Activated CD8-positive, alpha-beta memory T cell treated with anti-CD3 and anti-CD28 coated beads for 48 hours (primary cell): Measurements from ENCODE around the gene SPPL2A.

Experiments used
- DNase-seq, 3 experiments: peaks; one replicate each; pipeline ENCODE4 v3.0.0-alpha.2; 2020; ENCODE audit warnings: low read depth in 2 of 3, low spot score in 2 of 3

Gene SPPL2A

DNA sequence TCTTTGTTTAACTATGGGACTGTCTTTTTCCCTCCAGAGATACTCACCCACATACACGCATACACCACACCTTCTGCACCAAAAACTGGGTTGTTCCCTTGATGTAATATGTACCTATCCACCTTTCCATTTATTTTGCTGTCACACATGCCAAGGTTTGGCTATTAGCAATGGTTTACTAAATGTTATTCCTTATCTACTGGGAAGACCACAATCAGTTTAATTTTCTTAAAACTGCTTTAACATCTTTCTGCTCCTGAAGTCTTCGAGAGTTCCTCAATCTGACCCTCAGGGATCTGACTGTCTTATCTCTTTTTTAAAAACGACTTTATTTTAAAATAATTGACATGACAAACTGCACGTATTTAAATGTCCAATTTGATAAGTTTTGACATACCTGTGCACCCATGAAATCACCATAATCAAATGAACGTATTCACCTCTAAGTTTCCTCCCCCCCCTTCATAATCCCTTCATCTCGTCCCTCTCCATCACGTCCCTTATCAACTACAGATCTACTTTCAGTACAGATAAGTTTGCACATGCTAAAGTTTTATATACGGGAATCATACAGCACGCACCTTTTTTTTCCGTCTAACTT lies 78.1 kb downstream of the SPPL2A start:
- no peak for DNase-seq

DNA sequence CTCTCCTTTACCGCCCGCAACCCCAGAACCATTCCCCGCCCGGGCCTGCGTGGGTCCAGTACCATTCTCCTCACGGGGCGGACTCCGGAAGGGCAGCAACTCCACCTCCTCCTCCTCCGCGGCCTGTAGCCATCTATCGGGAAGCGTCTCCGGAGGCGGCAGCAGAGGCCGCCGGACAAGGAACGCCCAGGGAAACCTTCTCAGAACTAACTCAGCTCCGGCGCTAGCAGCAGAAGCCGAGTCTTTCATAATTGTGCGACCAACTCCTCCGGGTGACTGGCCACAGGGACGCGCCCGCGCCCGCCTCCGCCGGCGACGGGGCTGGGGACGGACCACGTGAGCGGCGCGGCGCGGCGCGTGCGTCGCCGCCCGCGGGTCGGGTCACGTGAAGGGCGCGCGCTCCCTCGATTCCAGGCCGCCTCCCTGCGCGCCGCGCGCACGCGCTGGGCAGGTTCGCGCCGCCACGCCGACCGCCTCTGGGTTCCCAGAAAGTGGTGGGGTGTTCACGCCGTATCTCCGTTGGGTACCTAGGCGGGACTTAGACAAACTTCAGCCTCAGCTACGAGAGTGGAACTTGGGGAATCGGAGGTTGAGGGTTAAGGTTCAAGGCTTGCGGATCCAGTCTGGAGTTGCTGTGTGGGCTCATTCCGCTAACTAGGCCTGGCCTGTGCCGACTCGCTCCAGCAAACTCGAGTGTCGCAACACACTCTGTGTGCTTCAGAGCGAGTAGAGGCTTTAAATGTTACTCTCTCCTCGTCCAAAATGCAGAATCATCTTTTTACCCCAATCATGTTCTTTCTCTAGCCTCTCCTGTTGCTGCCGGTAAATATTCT lies 78.8 kb downstream of the SPPL2A start, which contains the start of gene TRPM7:
TSS of gene TRPM7 (minus strand) at position 329 of the 833 bp plus-strand sequence. CDS start at position 65, 264 bp downstream.
- DNase-seq, result peak; percentile 81 to 90 (median 86)

DNA sequence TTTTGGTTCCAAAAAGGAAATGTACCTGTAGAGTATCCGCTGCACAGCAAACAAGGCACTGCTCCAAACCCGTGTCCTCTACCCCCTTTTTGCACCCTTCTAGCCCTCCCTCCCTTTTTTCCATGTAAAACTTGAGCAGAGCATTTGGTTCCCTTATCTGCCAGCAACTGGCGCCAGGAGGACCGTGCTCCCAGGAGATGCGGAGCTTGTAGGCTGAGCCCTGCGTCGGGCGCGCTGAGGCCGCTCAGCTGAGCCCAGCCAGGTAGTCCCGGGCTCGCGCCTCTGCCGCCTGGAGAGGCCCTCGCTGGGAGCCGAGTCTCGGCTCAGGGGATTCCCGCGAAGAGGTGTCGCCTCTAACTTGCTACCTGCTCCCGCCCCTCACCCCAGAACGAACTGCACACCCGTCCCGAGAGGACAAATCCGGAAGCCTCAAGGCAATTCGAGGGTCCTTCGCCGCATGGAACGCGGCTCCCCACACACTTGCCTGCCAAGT lies 79.5 kb downstream of the SPPL2A start:
- peak in 2 of 3 experiments; percentile 49 to 64 for DNase-seq

DNA sequence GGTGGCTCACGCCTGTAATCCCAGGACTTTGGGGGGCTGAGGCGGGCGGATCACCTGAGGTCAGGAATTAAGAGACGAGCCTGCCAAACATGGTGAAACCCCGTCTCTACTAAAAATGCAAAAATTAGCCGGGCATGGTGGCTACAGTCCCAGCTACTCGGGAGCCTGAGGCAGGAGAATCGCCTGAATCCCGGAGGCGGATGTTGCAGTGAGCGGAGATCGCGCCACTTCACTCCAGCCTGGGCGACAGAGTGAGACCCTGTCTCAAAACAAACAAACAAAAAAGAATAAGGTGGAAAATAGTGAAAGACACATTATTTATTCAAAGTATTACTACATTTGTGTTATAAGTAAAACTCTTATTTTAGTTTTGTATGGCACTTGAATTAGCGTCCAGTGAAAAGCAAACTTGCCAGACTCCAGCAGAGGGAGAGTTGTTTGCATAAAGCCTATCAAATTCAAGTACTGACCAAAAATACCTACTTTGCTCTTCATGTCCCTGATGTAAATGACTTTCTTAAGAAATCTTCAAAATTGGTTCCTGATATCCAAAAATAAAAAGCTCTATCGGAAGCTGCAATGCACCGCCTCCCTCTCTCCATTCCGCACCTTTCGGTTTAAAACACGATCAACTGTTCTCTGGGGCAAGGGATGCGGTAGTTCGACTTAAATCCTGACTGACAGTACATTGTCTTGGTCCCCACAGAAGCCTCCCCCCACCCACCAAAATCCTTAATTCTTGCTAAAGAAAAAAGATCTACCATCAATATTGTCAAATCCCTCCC lies 80.1 kb downstream of the SPPL2A start:
- no peak for DNase-seq

DNA sequence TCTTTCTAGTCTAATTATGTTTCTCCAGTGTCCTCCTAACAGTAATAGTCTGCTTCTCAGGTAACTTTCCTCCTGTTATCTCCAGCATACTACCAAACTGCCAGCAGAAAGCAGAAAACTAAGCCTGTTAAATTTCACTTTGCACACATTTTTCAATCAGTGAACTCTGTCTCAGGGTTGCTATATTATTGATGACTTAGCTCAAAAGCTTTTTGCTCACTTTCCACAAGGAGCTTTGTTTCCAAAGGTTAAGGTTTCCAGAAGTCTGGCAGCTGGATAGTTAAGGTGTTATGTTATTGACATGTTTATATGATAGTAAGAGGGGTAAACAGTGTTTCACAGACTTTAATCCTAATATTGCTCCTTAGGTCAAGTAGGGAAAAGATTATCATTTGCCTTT lies 84.0 kb downstream of the SPPL2A start:
- no peak for DNase-seq

DNA sequence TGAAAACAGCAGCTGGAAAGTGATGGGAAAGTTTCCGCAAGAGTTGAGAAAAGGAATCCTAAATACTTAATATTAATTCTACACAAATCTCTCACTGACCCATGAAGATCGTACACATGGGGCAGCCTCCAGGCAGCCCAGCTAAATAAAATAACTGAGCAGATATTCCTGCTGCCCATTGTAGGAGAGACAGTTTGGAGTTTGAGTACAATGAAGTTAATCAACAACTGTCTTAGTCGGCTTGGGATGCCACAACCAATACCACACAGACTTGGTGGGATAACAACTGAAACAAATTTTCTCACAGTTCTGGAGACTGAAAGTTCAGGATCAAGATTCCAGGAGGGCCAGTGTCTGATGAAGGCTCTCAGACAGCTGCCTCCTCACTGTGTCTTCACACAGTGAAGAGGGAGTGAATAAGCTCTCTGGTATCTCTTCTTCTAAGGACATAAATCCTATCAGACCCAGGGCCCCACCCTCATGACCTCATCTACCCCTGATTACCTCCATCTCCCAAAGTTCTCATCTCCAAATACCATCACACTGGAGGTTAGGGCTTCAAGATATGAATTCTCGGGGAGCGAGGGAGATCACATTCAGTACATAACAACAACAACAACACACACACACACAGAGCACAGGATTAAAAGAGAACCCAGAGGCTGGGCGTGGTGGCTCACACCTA lies 88.6 kb downstream of the SPPL2A start:
- DNase-seq, result no peak

DNA sequence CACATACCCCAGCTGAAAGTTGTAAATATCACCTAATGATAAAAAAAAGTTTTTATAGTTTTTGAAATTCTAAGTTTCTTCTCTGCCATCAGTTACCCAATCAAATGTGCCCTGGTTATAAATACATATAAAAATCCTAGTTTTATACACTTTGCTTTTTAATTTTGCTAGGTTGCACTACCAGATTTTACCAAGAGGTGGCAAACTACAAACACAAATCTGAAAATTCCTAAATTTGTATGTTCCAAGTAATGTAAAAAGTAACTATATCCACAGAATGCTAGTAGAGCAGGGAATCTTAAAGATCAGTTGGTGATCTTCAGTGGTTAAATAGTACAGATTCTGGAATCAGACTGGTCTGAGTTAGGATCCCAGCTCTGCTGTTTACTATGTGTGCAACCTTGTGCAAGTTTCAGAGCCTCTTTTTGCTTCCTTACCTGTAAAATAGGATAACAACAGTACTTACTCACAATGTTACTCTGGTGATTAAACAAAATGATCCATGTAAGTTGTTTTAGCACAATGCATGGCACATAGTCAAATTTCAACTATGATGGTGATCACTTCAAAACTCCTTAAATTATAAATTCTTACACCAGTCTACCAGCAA lies 89.9 kb downstream of the SPPL2A start:
- no peak for DNase-seq

DNA sequence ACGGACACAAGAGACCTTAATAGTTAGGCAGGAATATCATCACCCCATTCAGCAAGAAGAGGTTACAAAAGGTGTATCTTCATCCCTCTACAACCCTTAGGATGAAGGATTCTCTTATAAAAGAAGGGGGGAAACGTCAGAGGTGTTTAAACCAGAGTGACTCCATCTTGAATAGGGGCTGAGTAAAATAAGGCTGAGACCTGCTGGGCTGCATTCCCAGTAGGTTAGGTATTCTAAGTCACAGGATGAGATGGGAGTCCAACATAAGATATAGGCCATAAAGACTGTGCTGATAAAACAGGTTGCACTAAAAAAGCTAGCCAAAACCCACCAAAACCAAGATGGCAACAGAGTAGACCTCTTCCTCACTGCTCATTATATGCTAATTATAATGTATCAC lies 95.4 kb downstream of the SPPL2A start:
- no peak for DNase-seq

DNA sequence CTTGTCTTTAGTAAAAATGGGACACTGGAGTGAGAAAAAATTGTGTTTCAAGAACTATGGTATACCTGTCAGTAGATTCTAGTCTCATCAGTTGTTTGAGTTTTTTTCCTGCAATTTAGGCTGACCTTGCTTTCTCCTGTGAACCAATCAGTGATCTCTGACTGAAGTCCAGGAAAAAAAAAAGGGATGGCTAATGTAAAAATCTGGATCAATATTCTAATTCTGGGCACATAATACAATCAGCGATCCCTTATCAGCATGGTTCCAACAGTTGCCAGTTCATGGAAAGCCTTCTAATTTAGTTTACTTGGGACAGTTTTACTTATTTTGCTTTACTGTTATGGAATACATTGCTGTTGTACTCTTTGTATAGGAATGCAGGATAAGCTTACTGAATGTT lies 95.9 kb downstream of the SPPL2A start:
- DNase-seq, result no peak

DNA sequence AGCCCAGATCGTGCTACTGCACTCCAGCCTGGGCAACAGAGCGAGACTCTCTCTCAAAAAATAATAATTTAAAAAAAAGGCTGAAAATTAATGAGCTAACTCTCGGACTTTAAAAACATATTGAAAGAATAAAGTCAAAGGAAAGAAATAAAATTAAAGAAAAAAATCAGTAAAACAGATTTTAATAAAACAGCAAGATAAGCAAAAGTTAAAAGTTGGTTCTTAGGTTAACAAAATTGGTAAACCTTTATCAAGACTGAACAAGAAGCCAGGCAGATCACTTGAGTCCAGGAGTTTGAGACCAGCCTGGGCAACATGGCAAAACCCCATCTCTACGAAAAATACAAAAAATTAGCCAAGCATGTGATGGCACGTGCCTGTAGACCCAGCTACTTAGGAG lies 99.6 kb downstream of the SPPL2A start:
- DNase-seq, result no peak

DNA sequence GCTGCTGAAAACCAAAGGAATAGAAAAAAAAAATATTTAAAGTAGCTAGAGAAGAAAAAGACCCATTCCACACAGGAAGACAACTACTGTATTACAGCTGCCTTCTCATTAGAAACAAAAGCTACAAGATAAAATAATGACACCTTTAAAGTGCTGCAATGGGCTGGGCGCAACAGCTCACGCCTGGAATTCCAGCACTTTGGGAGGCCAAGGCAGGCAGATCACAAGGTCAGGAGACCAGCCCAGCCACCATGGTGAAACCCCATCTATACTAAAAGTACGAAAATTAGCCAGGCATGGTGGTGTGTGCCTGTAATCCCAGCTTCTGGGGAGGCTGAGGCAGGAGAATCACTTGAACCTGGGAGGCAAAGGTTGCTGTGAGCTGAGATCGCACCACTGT lies 110.0 kb downstream of the SPPL2A start:
- DNase-seq, result no peak

DNA sequence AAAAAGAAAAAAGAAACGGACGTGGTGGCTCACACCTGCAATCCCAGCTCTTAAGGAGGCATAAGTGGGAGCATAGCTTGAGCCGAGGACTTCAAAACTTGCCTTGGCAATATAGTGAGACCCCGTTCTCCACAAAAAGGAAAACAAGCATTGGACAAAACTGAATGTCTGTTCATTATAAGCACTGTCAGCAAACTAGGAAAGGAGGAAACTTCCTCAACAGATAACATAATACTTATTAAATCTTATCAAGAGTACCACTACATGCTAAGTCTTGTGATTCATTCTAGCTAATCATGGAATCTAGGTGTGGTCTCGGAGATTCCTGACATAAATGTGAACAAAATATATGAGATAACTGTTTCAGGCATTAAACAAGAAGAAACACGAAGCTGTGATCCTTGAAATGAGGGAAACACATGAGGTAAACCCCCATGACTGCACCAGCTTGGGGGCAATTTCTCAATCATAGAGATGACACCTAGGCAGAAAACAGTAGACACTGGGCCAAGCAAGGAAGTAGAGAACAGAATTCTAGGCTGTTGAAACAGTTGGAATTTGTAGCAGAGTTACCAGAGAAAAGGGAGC lies 112.3 kb downstream of the SPPL2A start:
- DNase-seq, result no peak

DNA sequence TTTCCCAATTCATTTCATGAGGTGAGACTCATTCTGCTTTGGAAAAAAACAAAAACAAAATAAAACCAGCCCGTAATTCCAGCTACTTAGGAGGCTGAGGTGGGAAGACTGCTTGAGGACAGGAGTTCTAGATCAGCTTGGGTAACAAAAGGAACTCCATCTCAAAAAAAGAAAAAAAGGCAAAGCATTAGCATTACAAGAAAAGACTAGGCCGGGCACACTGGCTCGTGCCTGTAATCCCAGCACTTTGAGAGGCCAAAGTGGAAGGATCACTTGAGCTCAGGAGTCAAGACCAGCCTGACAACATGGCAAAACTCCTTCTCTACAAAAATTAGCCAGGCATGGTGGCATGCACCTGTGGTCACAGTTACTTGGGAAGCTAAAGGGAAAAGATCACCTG lies 112.8 kb downstream of the SPPL2A start:
- DNase-seq, result no peak
